ENCODE measurements around the gene ZC3H18. TPM values are rescaled to one million over a fixed set of nuclear protein-coding genes. Genes with fewer than 3 reads are reported as not detected.

Gene ZC3H18
- total RNA-seq, 1 experiment from 2014 or later: 11.8 TPM

DNA sequence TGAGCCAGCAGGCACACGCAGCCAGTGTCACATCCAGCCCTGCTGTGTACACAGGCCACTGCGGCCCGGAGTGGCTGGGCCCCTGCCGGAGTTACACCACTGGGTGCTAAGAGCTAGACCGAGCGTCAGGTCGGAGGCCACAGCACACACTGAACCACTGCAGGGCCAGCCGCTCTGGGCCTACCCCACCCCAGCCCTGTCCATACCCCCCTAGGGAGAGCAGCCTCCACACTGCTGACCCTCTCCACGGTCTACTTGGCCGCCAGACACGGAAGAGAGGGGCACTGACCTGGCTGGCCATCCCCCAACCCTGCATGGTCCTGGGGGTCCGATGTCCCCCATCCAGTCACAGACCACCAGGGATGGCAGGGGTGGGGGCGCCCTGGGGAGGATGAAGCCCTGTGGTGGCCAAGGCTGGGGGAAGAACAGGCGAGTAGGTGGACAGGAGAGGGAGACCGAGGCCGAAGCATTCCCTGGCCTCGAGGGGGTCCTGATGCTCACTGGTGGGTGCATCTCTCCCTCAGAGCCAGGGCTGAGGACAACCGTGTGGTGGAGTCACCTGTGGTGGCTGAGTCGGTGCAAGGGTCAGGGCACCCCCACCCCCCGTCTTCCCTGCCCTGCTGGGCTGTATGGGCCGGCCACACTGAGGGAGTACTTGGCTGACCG is 34.9 kb upstream of the ZC3H18 start:
- ChIA-PET CTCF (no interaction called here), POLR2A (ENCODE audit: unreplicated experiment) (no interaction called here)
- no peaks in the 10 kb centered on the region for H3K9me3 ChIP-seq (ENCODE audit: low read length)
- H3K9me2 ChIP-seq (replicated peaks; ENCODE audit: low read length): no peaks in the 10 kb centered on the region
- TSS peak; percentile 69 for BruUV-seq (replicated peaks)
- no peak overlapping the region for H2AFZ ChIP-seq (ENCODE audit: low read length)
- intact Hi-C loops (cut with micrococcal nuclease): no loop called here
- H3F3A ChIP-seq (ENCODE audit: low read length, unreplicated experiment): no peaks in the 10 kb centered on the region
- no peaks in the 10 kb centered on the region for H3K36me3 ChIP-seq (ENCODE audit: low read depth, low read length)
- H3K4me3 ChIP-seq (ENCODE audit: low read length): peak overlapping the region; percentile 69
- H3K4me2 ChIP-seq (ENCODE audit: low read length): peak overlapping the region; percentile 84
- peaks cover 10% of the 10 kb centered on the region for H3K27me3 ChIP-seq (ENCODE audit: low read length)
- peaks cover 13% of the 10 kb centered on the region for H3K79me2 ChIP-seq (ENCODE audit: low read length)
- peak overlapping the region; percentile 27; the same call in 1 of the 2 replicates for H3K9ac ChIP-seq (ENCODE audit: low read length)
- H3K27ac ChIP-seq (ENCODE audit: low read length): no peak overlapping the region
- ATAC-seq: no peak
- 0 out of 2 replicates have a peak, but pooled peaks cover 6% of the 10 kb centered on the region for H3K4me1 ChIP-seq (ENCODE audit: insufficient read depth, low read length)
- DNase-seq: no peak
- no peaks in the 10 kb centered on the region for H4K20me1 ChIP-seq (ENCODE audit: low read length)
- TF ChIP-seq, protein P1, sequence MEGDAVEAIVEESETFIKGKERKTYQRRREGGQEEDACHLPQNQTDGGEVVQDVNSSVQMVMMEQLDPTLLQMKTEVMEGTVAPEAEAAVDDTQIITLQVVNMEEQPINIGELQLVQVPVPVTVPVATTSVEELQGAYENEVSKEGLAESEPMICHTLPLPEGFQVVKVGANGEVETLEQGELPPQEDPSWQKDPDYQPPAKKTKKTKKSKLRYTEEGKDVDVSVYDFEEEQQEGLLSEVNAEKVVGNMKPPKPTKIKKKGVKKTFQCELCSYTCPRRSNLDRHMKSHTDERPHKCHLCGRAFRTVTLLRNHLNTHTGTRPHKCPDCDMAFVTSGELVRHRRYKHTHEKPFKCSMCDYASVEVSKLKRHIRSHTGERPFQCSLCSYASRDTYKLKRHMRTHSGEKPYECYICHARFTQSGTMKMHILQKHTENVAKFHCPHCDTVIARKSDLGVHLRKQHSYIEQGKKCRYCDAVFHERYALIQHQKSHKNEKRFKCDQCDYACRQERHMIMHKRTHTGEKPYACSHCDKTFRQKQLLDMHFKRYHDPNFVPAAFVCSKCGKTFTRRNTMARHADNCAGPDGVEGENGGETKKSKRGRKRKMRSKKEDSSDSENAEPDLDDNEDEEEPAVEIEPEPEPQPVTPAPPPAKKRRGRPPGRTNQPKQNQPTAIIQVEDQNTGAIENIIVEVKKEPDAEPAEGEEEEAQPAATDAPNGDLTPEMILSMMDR (conservative IDR thresholded peaks at IDR 0.05; ENCODE audit: low read depth, low read length): no peak
- TF ChIP-seq EZH2phosphoT487 (IDR thresholded peaks at IDR 0.05; ENCODE audit: borderline replicate concordance, low read length) (no peak), EZH2 (IDR thresholded peaks at IDR 0.05; ENCODE audit: low read length, unreplicated experiment) (no peak)

DNA sequence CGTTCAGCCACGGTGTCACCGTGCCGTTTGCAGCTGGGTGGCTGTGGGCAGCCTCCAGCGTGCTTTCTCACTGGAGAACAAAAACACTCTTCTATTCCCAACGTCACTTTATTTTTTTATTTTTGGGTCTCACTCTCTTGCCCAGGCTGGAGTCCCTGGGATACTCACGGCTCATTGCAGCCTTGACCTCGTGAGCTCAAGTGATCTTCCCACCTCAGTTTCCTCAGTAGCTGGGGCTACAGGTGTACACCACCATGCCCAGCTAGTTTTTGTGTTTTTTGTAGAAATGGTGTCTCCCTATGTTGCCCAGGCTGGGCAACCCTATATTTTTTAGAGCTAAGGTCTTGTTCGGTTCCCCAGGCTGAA is 34.4 kb upstream of the ZC3H18 start:
- Histone ChIP-seq H2AFZ (ENCODE audit: low read length) (no peak overlapping the region), H3K4me2 (ENCODE audit: low read length) (no peak overlapping the region), H3K9me2 (replicated peaks; ENCODE audit: low read length) (no peaks in the 10 kb centered on the region), H3K4me3 (ENCODE audit: low read length) (no peak overlapping the region), H3K27ac (ENCODE audit: low read length) (no peak overlapping the region), H3F3A (ENCODE audit: low read length, unreplicated experiment) (no peaks in the 10 kb centered on the region), H3K79me2 (ENCODE audit: low read length) (peaks cover 13% of the 10 kb centered on the region), H3K4me1 (ENCODE audit: insufficient read depth, low read length) (0 out of 2 replicates have a peak, but pooled peaks cover 6% of the 10 kb centered on the region), H3K27me3 (ENCODE audit: low read length) (peaks cover 10% of the 10 kb centered on the region), H3K9me3 (ENCODE audit: low read length) (no peaks in the 10 kb centered on the region), H4K20me1 (ENCODE audit: low read length) (no peaks in the 10 kb centered on the region), H3K9ac (ENCODE audit: low read length) (no peak overlapping the region), H3K36me3 (ENCODE audit: low read depth, low read length) (no peaks in the 10 kb centered on the region)
- no TSS peak for BruUV-seq (replicated peaks)
- TF ChIP-seq EZH2phosphoT487 (IDR thresholded peaks at IDR 0.05; ENCODE audit: borderline replicate concordance, low read length) (no peak), EZH2 (IDR thresholded peaks at IDR 0.05; ENCODE audit: low read length, unreplicated experiment) (no peak)
- TF ChIP-seq, protein P1 (conservative IDR thresholded peaks at IDR 0.05; ENCODE audit: low read depth, low read length): no peak
- CTCF ChIA-PET: no interaction called here
- POLR2A ChIA-PET (ENCODE audit: unreplicated experiment): no interaction called here
- no peak for DNase-seq
- no peak for ATAC-seq
- intact Hi-C loops (cut with micrococcal nuclease): no loop called here

DNA sequence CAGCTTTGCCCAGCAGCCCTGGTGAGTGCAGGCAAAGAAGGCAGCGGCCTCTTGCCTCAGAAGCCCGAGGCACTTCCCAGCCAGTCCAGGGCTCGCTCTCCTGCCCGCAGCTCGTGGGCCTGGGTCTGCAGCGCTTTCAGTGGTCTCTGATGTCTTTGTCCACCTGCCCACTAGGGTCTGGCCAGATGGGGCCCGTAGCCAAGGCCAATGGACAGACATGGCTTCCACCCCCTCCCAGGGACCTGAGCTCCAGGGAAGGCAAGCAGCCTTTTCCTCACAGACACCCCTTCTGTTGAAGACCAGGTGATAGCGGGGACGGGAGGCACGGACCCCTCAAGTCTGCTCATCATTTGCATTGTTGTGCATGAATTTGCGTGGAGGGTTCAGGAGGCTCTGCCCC is 33.7 kb upstream of the ZC3H18 start:
- DNase-seq (no peak), ATAC-seq (no peak)
- POLR2A ChIA-PET (ENCODE audit: unreplicated experiment): no interaction called here
- no peak overlapping the region for H3K4me3 ChIP-seq (ENCODE audit: low read length)
- no peaks in the 10 kb centered on the region for H3F3A ChIP-seq (ENCODE audit: low read length, unreplicated experiment)
- CTCF ChIA-PET: no interaction called here
- no peaks in the 10 kb centered on the region for H4K20me1 ChIP-seq (ENCODE audit: low read length)
- TF ChIP-seq EZH2 (IDR thresholded peaks at IDR 0.05; ENCODE audit: low read length, unreplicated experiment) (no peak), EZH2phosphoT487 (IDR thresholded peaks at IDR 0.05; ENCODE audit: borderline replicate concordance, low read length) (no peak)
- TF ChIP-seq, protein P1 (conservative IDR thresholded peaks at IDR 0.05; ENCODE audit: low read depth, low read length): no peak
- no peaks in the 10 kb centered on the region for H3K36me3 ChIP-seq (ENCODE audit: low read depth, low read length)
- peaks cover 10% of the 10 kb centered on the region for H3K27me3 ChIP-seq (ENCODE audit: low read length)
- H3K9me2 ChIP-seq (replicated peaks; ENCODE audit: low read length): no peaks in the 10 kb centered on the region
- no peak overlapping the region for H3K4me2 ChIP-seq (ENCODE audit: low read length)
- intact Hi-C loops (cut with micrococcal nuclease): no loop called here
- no peak overlapping the region for H2AFZ ChIP-seq (ENCODE audit: low read length)
- H3K9me3 ChIP-seq (ENCODE audit: low read length): no peaks in the 10 kb centered on the region
- no TSS peak for BruUV-seq (replicated peaks)
- H3K4me1 ChIP-seq (ENCODE audit: insufficient read depth, low read length): 0 out of 2 replicates have a peak, but pooled peaks cover 6% of the 10 kb centered on the region
- no peak overlapping the region for H3K9ac ChIP-seq (ENCODE audit: low read length)
- peaks cover 13% of the 10 kb centered on the region for H3K79me2 ChIP-seq (ENCODE audit: low read length)
- no peak overlapping the region for H3K27ac ChIP-seq (ENCODE audit: low read length)
